ENCODE data around the gene GADD45B.

DNA sequence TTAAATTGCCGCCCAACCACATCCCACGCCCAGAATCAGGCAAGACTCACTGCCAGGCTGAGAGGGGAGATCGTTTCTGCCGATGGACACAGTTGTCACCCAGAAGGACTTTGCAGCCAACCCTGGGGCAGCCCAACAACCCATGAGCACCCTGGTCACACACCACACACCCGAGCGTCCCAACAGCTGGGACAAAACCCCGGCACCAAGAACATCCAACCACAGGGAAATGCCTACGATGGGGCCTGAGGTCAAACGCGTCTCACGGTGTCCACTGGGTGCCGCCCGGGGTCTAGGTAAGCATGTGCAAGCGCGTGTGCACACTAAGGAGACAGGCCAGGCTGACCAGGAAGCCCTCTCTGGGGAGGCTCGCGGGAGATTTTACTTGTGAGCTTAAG, 32.1 kb upstream of the GADD45B start:
- TF ChIP-seq ZNF777 (tag by site-specific recombination; IDR thresholded peaks at IDR 0.05; ENCODE audit: borderline replicate concordance): no peak
- no peak for TF ChIP-seq TRIM28 (IDR thresholded peaks at IDR 0.05; ENCODE audit: borderline replicate concordance, low read length)
- TF ChIP-seq, protein P1, sequence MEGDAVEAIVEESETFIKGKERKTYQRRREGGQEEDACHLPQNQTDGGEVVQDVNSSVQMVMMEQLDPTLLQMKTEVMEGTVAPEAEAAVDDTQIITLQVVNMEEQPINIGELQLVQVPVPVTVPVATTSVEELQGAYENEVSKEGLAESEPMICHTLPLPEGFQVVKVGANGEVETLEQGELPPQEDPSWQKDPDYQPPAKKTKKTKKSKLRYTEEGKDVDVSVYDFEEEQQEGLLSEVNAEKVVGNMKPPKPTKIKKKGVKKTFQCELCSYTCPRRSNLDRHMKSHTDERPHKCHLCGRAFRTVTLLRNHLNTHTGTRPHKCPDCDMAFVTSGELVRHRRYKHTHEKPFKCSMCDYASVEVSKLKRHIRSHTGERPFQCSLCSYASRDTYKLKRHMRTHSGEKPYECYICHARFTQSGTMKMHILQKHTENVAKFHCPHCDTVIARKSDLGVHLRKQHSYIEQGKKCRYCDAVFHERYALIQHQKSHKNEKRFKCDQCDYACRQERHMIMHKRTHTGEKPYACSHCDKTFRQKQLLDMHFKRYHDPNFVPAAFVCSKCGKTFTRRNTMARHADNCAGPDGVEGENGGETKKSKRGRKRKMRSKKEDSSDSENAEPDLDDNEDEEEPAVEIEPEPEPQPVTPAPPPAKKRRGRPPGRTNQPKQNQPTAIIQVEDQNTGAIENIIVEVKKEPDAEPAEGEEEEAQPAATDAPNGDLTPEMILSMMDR (tag by site-specific recombination; IDR thresholded peaks at IDR 0.05): no peak
- TF ChIP-seq ZNF544 (tag by site-specific recombination; IDR thresholded peaks at IDR 0.05): no peak

Measured in HEK293 (cell line).